Fibroblast of upper back skin (primary cell): ENCODE data around the gene IL17B.

Source experiments
- DNase-seq: peaks from one replicate; pipeline ENCODE4 v3.0.0-alpha.2; 2013

The IL17B gene

GRCh38 chr5:149353911-149354310, 25.2 kb downstream of the IL17B start:
- DNase-seq = no peak

- DNase-seq = no peak
Observed at GRCh38 chr5:149352169-149352568, 26.9 kb downstream of the IL17B start.

GRCh38 chr5:149349382-149349781, 29.7 kb downstream of the IL17B start:
- DNase-seq = no peak

- no peak for DNase-seq
Observed at GRCh38 chr5:149348518-149348917, 30.6 kb downstream of the IL17B start.

- peak; percentile 51 for DNase-seq
Observed at GRCh38 chr5:149345892-149346222, 33.2 kb downstream of the IL17B start.

GRCh38 chr5:149345147-149345891, 33.8 kb downstream of the IL17B start, which contains the start of gene GRPEL2:
TSS of gene GRPEL2 (plus strand) at chr5:149345499. CDS start at chr5:149345540, 41 bp downstream.
- DNase-seq = peak; percentile 98

GRCh38 chr5:149344151-149344550, 34.9 kb downstream of the IL17B start:
- DNase-seq = no peak

GRCh38 chr5:149341876-149342275, 37.2 kb downstream of the IL17B start:
- no peak for DNase-seq

GRCh38 chr5:149340920-149341319, 38.2 kb downstream of the IL17B start:
- no peak for DNase-seq

GRCh38 chr5:149338364-149338763, 40.7 kb downstream of the IL17B start:
- DNase-seq = no peak

GRCh38 chr5:149337736-149338135, 41.4 kb downstream of the IL17B start:
- DNase-seq = no peak

- no peak for DNase-seq
Observed at GRCh38 chr5:149333711-149334443, 45.2 kb downstream of the IL17B start.

GRCh38 chr5:149328177-149328576, 50.9 kb downstream of the IL17B start:
- DNase-seq = no peak

GRCh38 chr5:149326611-149327010, 52.5 kb downstream of the IL17B start:
- DNase-seq = no peak

GRCh38 chr5:149325894-149326293, 53.2 kb downstream of the IL17B start:
- no peak for DNase-seq

- DNase-seq = peak; percentile 32
Observed at GRCh38 chr5:149325166-149325735, 53.8 kb downstream of the IL17B start.

GRCh38 chr5:149324641-149325040, 54.5 kb downstream of the IL17B start:
- no peak for DNase-seq
